ENCODE results near the gene TMPRSS7.

DNA sequence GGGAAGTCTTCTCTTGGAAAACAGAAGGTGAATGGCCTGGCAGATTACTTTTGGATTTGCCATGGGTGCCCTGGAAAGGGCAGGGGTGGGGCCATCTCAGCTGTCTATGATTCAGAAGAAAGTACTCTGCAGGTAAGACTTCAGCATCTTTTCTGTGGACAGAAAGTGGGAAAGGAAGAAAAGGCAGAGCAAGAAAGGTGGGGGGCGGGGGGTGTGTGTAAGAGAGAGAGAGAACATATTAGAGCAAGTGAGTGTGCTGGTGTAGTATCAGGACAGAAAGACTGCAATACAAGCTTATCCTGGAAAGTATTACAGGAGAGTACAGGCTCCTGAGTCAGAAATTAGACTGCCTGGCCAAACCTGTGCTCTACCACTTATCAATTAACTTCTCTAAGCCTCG, 30.3 kb upstream of the TMPRSS7 start:
- TF ChIP-seq, protein P1, sequence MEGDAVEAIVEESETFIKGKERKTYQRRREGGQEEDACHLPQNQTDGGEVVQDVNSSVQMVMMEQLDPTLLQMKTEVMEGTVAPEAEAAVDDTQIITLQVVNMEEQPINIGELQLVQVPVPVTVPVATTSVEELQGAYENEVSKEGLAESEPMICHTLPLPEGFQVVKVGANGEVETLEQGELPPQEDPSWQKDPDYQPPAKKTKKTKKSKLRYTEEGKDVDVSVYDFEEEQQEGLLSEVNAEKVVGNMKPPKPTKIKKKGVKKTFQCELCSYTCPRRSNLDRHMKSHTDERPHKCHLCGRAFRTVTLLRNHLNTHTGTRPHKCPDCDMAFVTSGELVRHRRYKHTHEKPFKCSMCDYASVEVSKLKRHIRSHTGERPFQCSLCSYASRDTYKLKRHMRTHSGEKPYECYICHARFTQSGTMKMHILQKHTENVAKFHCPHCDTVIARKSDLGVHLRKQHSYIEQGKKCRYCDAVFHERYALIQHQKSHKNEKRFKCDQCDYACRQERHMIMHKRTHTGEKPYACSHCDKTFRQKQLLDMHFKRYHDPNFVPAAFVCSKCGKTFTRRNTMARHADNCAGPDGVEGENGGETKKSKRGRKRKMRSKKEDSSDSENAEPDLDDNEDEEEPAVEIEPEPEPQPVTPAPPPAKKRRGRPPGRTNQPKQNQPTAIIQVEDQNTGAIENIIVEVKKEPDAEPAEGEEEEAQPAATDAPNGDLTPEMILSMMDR (IDR thresholded peaks at IDR 0.05; ENCODE audit: borderline replicate concordance, extremely low read depth, low read length, poor library complexity, severe bottlenecking): no peak
- TF ChIP-seq EZH2 (IDR thresholded peaks at IDR 0.05; ENCODE audit: borderline replicate concordance, low read depth, low read length, severe bottlenecking): no peak

All from DND-41 (cell line).